NCI-H2196 treated with DMSO at 0.1 percent for 48 hours (cell line): ENCODE results near the gene CYGB.

ENCODE experiments used
- DNase-seq: peaks from one replicate; lab custom pipeline; 2025; ENCODE audit not compliant: unreplicated experiment; lab: John Stamatoyannopoulos, UW

CYGB gene

GRCh38 chr17:76550712-76551615 is 13.5 kb upstream of the CYGB start:
- no peak for DNase-seq

DNA sequence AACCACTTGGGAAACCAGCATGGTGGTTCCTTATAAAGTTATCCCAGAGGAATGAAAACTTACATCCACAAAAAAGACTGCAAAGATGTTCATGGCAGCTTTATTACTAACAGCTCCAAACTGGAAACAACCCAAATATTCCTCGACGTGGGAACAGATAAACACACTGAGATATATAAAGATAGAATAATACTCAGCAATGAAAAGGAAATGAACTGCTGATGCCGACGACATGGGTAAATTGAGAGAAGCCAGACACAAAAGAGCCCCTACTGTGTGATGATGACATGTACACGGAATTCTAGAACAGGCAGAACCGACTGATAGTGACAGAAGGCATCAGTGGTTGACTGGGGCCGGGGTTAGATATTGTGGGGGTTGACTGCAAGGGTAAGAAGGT is 12.0 kb upstream of the CYGB start:
- no peak for DNase-seq

DNA sequence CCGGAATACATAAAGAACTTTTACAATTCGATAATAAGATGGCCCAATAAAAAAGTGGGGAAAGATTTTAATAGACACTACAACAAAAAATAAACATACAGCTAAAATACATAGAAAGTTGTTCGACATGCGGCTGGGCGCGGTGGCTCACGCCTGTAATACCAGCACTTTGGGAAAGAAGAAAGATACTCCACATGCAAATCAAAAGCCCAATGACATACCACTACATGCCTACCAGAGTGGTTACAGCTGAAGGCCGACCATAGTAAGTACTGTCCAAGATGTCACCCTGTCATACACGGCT is 11.7 kb upstream of the CYGB start:
- no peak for DNase-seq

DNA sequence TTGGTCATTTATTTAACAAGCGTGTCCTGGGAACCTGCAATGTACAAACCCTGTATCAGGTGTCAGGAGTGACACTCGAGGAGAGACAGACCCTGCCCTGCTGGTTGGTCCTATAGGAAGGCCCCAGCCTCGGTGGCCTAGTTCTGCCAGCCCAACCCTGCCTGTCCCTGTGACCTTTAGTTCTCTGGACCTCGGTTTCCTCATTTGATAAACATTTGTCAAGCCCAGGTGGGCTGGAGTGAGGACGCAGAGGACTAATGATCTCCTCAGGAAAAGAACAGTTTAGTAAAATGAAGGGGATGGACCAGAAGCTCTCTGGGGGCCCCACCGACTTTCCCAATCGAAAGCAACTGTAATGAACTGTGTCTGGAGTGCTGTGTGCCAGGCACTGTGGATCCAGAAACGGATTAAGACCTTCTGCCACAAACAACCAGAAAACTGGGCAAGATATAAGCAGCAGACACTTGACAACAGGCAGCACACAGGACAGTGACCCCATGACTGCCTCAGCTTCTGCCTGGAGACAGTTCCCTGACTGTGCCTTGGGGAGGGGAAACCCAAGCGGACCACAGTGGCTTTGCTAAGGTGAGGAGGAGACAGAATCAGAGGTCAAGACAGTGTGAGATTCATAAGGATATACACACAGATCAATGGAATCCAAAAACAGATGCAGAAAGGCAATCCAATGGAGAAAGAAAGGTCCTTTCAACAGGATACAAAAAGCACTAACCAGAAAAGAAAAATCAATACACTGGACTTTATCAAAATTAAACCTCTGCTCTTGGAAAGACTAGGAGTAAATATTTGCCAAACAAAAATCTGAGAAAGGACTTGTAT is 11.1 kb upstream of the CYGB start:
- no peak for DNase-seq

DNA sequence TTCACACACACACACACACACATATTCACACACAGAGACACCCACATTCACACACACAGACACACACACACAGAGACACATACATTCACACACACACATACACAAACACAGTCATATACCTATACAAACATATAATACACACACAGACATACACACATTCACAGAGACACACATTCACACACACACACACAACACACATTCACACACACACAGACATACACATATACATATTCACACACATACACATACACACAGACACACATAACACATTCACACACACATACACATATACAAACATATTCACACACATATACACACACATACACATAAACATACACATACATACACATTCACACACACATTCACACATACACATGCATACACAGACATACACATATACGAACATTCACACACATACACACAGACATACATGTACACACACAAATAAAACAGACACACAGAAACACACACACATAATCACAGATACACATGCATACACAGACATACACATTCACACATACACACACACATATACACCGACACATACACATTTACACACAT is 10.2 kb upstream of the CYGB start:
- no peak for DNase-seq

DNA sequence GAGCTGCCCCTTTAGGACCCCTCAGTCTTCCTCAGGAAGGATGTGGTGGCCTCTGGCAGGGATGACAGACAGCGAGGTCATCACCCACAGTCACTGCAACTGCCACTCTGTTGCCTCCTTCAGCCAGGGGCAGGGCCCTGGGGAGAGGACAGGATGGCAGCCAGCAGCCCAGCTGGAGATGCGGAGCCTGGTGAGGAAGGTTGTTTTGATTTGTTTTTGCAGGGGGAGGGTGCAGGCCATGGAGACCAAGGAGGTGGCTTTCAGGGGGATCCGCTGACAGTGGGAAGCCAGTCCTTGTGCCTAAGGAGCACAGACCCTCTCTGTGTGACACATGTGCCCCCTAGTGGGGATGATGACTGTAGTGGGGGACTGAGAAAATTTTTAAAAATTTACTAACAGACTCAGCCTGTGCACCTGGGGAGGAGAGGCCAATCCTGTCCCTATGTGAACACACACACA is 9.7 kb upstream of the CYGB start:
- no peak for DNase-seq

GRCh38 chr17:76546556-76547182 is 9.2 kb upstream of the CYGB start:
- no peak for DNase-seq

- no peak for DNase-seq
These were observed 8.5 kb upstream of the CYGB start for GRCh38 chr17:76545918-76546555.

DNA sequence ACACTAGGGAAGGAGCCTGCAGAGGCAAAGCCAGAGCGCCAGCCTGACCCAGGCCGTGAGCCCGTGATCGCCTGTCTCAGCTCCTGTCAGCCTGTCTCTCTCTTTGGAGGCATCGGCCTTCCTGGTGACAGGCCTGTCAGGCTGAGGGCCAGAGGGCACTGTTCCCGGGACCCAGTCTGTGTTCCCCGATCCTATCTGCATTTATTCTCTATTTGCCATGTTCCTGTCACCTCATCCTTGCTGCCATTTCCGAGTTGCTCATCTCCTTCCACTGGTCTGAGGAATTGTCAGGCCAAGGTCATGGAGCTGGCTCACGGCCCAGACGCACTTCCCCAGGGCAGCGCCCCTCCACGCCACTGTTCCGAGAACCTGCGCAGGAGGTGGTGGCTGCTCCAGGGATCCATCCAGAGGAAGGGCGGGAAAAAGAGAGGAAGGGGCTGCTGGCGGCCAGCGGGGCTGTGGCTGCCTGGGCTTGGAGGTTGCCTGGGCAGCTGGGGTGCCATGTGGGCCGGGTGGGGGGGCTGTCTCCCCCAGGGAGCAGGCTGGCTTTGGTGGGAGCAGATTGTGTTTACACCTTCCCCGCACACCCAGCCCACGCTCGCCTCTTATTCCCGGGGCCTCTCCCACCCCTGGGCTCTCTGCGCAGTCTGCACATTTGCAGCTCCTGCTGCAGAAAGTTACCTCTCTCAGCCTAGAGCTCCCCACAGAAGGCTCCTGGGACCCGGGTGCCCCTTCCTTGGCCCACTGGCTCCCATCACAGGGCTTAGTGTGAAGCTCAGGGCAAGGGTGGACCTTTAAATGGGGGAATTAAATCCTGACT is 7.2 kb upstream of the CYGB start:
- DNase-seq = no peak

DNA sequence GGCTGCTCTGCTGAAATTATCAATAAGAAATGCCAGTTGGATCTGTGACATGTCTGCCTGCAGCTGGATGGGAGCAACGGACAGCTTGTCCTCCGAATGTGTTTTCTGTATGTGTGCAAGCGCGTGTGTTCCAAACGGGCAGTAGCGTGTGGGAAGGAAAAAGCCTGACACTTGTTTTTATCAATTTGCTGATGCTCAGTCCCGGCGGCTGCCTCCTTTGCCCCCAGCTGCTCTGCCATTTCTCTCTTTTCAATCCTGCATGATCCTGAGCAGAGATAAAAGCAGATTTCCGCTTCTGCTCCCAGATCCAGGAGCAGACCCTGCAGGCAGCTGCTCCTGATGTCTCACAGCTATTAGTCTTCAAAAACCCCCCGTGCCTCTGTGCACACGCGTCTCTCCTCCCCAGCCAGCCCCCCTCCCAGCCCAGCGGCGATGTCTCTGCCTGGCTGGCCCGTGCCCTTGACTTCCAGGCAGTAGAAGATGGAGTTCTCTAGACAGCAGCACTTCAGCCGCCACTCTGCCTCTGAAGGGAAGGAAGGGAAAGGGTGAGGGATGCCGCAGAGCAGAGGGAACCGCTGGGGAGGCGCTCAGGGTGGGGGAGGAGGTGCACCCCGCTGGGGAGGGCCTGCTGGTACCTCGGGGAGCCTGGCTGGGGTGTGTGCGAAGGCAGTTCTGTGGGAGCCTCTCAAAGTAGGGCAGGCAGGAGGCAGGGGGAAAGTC is 6.5 kb upstream of the CYGB start:
- DNase-seq = no peak

DNA sequence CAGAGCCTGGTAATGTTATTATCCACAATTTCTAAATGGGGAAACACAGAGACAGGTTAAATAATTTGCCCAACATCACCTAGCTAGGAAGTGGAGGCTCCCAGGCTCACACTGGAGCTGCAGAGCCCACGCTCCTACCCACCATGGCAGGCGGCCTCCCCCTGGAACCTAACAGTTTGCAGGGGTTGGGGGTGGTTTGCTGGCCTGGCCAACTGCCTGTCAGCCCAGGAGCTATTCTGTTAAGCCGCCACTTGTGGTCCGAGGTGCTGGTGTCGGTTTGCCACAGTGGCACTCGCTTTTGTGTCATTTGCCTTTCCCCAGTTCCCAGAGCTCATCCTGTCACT is 5.9 kb upstream of the CYGB start:
- DNase-seq = no peak

DNA sequence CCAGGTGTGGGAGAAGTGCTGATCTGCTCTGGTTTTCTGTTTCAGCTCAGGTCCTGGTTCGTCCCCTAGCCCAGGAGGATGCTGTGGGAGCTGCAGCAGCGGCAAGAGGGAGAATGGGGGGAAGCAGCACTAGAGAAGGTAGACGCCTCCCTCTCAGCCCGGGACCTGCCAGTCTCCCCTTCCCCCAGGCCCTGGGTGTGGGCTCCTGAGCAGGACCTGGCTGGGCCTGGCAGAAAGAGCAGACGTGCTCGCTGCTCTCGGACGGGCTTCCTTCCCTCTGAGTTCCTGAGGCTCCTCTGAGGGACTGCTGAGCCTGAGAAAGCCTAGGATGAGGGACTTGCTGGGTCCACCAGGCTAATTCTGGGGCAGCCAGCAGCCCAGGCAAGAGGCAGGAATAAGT is 5.5 kb upstream of the CYGB start:
- DNase-seq = no peak

DNA sequence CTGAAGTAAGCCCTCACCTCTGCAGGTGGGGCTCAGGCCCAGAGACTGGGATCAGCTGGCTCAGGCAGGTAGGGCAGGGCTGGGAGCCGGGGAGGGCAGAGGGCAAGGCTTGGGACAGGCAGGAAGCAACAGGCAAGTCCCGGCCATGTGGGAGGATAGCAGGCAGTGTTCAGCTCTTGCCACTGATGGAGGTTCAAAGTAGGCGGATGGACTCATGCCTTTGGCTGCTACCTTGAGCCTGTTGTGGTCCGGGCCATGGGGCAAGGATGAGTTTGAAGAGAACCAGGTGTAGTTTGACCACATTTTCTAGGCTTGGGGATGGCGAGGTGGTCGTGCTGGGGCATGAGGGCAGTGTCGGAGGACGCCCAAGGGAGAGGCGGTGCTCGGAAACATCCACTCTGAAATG is 5.1 kb upstream of the CYGB start:
- no peak for DNase-seq

- DNase-seq = no peak
These were observed 4.4 kb upstream of the CYGB start for GRCh38 chr17:76541739-76542454.

DNA sequence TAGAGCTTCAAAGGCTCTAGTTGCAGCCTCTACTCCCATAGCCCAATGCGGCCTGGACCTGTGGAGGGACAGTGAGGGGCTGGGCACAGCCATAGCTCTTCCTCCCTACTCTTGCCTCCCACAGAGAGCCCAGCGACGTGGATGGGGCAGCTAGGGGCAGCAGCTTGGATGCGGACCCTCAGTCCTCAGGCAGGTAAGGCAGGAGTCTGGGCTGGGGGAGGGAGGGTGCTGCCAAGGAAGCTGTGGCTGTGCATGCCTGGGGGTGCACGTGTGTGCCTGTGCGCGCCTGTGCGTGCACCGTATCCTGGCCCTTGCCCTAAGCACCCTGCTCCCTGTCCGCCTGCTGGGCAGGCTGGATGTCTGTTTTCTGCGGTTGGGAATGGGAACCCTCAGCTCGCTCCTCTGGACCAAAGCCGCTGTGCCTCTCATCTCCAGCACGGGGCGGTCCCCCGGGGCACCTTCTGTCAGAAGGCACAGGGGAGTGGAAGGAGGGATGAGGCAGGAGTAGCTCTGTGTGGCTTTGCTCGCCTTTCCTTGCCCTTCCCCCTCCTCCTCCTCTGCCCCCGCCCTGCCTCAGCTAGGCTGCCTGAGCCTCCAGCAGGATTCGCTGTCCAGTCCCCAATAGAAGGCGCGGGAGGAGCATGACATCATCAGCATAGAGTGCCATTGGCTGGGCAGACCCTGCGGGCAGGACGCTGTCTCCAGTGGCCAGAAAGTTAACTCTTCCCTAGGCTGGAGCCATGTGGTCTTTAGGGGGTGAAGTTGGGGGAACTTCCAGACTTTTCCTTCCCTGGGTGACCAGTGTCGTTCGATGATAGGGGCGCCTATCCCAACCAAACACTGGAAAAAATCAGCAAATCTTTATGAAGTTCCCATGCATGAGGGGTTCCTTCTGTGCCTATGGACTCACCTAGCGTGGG is 3.1 kb upstream of the CYGB start:
- peak; percentile 99 for DNase-seq

DNA sequence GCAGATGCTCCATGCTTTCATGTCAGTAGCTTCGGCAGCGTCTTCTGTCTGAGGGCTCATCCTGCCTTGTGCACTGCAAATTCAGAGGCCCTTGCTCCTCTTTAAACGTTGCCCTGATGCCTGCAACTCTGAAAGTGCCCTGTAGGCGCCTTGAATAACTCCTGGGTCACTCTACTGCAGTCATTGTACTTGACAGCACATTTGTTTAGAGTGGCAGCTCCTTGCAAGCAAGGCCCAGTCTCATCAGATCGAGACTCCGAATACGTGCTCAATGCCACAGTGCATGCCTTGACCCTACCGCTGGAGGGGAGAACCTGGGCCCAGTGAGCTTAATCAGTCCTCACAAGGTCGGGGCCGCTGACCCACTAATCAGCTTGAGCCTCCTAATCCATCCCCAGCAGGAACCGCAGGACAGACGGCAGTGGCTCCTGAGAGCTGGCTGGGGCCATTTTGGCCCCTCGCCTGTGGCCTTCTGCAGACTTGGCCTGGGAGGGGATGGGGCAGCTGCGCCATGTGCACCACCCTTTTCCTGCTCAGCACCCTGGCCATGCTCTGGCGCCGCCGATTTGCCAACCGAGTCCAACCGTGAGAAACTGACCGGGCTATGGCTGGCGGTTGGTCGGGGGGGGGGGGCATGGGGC is 2.2 kb upstream of the CYGB start, which contains the start of gene PRCD:
Gene PRCD, plus strand, starts transcription at position 414 of the 641 bp plus-strand sequence. Its CDS starts 98 bp downstream, at position 512.
- DNase-seq = no peak

DNA sequence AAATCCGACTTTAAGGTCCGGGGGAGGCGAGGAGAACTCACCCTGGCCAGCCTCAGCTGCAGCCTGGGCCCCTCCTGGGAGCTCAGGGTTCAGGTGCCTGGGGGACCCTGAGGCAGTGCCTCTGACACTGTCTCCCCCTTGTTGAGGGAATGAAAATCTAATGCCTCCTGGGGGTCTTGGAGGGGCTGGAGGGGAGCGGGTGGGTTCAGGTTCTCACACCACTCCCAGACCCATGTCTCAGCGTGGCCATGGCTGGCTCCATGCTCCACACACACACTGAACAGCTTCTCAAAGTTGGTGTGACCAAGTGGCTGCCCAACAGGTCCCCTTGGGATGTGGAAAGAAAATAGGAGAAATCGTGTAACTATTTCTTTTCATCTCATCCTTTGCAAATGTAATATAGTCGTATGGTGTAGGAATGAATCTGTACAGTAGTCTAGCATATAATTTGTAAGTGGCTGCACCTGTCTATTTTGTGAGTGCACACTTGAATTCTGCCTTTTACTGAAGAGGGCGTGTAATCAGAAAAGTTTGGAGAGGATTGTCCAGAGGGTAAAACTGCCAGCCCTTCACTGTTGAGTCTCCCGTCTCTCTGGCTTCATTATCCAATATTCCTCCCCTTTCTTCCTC is 1.5 kb upstream of the CYGB start:
- DNase-seq = no peak
